Activated naive CD8-positive, alpha-beta T cell (primary cell): ENCODE data around the gene CDON.
"Not testable (repeated sequence)": the region's sequence is repeated elsewhere in the genome, so short reads cannot be mapped to it uniquely, and the experiment has no call there.

Experiments
- H3K27ac Mint-ChIP-seq: one replicate; pipeline ENCODE4 v1.8.0; 2021; ENCODE audit warnings: mixed read lengths
- H3K27me3 Mint-ChIP-seq: one replicate; pipeline ENCODE4 v1.8.0; 2021; ENCODE audit warnings: mixed read lengths
- H3K36me3 Mint-ChIP-seq: one replicate; pipeline ENCODE4 v1.8.0; 2021; ENCODE audit warnings: mixed read lengths
- H3K4me1 Mint-ChIP-seq: one replicate; pipeline ENCODE4 v1.8.0; 2021; ENCODE audit warnings: low read depth, mixed read lengths
- H3K4me3 Mint-ChIP-seq: one replicate; pipeline ENCODE4 v1.8.0; 2021; ENCODE audit warnings: mild to moderate bottlenecking, mixed read lengths
- H3K9me3 Mint-ChIP-seq: one replicate; pipeline ENCODE4 v1.8.0; 2021; ENCODE audit warnings: low read depth, mixed read lengths

The CDON gene

DNA sequence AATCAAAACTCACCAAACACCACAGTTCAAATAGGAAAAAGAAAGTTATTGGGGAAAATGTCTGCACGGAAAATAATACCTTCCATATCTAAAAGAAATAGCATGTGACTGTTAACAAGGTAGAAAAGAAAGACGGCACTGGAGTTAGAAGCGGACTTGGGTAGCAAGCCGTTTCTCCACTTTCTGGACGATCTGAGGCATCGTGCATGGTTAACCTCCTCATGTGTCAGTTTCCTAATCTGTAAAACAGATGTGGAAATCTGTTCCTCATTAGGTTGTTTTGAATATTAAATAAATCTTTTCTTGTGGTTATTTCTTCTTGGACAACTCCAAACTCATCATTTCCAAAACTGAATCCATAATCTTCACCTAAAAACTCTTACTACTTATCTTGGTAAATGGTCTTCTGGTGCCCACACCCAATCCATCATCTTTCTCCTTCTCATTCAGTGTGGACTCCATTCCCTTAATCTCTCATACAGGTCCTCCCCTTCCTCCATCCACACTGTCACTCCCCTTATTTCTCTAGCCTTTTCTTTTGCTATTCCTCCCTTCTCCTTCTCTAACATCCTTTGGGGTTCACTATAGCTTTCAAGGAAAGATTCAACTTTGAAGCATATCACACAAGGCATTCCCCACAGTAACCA lies 63.3 kb downstream of the CDON start:
- H3K36me3 Mint-ChIP-seq = peaks cover 15% of the 10 kb centered on the region
- no peak overlapping the region for H3K27ac Mint-ChIP-seq
- no peaks in the 10 kb centered on the region for H3K9me3 Mint-ChIP-seq
- no peak overlapping the region for H3K4me3 Mint-ChIP-seq
- no peaks in the 10 kb centered on the region for H3K4me1 Mint-ChIP-seq
- no peaks in the 10 kb centered on the region for H3K27me3 Mint-ChIP-seq

DNA sequence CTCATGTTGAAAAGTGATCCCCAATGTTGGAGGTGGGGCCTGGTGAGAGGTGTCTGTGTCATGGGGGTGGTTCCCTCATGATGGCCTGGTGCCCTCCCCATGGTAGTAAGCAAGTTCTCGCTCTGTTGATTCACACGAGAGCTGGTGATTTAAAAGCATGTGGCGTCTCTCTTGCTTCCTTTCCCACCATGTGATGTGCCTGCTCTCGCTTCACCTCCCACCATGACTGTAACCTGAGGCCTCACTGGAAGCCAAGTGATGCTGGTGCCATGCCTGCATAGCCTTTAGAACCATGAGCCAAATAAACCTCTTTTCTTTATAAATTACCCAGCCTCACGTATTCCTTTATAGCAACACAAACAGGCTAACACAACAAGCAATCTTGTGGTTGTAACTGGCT lies 64.4 kb downstream of the CDON start:
- no peaks in the 10 kb centered on the region for H3K27me3 Mint-ChIP-seq
- H3K27ac Mint-ChIP-seq = no peak overlapping the region
- H3K4me3 Mint-ChIP-seq = no peak overlapping the region
- H3K36me3 Mint-ChIP-seq = peaks cover 21% of the 10 kb centered on the region
- H3K9me3 Mint-ChIP-seq = no peaks in the 10 kb centered on the region
- no peaks in the 10 kb centered on the region for H3K4me1 Mint-ChIP-seq

DNA sequence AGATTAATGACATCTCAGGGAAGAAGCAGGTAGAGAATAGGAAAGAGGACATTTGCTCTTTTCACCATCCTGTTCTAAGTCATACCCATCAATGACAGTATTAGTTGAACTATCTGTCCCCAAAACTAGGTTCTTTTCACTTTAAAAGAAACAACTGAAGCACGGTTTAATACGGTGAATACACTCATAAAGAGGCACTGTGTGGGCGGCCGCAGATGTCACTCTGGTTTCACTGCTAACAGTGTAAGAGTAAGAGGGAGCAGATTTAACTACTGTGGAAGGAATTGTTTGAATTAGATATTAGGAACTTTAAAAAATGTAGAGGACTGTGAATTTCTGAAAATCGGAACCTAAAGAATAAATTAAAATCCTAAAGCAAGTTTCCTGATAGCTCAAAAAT lies 67.4 kb downstream of the CDON start:
- H3K9me3 Mint-ChIP-seq = no peaks in the 10 kb centered on the region
- H3K27ac Mint-ChIP-seq = no peak overlapping the region
- peaks cover 16% of the 10 kb centered on the region for H3K36me3 Mint-ChIP-seq
- no peaks in the 10 kb centered on the region for H3K4me1 Mint-ChIP-seq
- no peaks in the 10 kb centered on the region for H3K27me3 Mint-ChIP-seq
- no peak overlapping the region for H3K4me3 Mint-ChIP-seq

- Mint-ChIP-seq H3K27ac (no peak overlapping the region), H3K4me1 (no peaks in the 10 kb centered on the region), H3K36me3 (peaks cover 12% of the 10 kb centered on the region), H3K9me3 (no peaks in the 10 kb centered on the region), H3K4me3 (no peak overlapping the region), H3K27me3 (no peaks in the 10 kb centered on the region)
Observed at GRCh38 chr11:125994509-125994908, 68.2 kb downstream of the CDON start.

DNA sequence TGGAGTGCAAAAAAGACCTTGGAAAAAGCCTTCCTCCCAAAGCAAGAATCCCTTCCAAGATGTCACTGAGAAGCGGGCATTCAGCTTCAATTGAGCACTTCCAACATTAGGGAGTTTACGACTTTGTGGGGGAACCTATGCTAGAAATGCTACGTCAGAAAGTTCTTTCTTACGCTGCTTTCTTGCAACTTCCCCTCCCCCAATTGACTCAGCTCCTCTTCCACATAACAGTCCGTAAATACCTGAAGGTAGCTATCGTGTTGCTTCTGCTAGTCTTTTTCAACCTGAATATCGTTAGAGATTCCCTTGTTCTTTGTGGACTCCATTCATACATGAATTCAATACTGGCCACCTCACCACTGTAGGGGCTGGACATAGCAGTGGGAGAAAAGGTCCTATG lies 69.8 kb downstream of the CDON start:
- Mint-ChIP-seq H3K4me3 (no peak overlapping the region), H3K9me3 (no peaks in the 10 kb centered on the region), H3K27ac (no peak overlapping the region), H3K27me3 (no peaks in the 10 kb centered on the region), H3K36me3 (peaks cover 11% of the 10 kb centered on the region), H3K4me1 (no peaks in the 10 kb centered on the region)

- Mint-ChIP-seq H3K9me3 (no peaks in the 10 kb centered on the region), H3K4me1 (no peaks in the 10 kb centered on the region), H3K36me3 (peaks cover 10% of the 10 kb centered on the region), H3K27me3 (no peaks in the 10 kb centered on the region), H3K27ac (no peak overlapping the region), H3K4me3 (no peak overlapping the region)
Observed at GRCh38 chr11:125990244-125990643, 72.4 kb downstream of the CDON start.

GRCh38 chr11:125987066-125987641 lies 75.5 kb downstream of the CDON start:
- Mint-ChIP-seq H3K4me1 (no peaks in the 10 kb centered on the region), H3K4me3 (no peak overlapping the region), H3K27ac (no peak overlapping the region), H3K9me3 (no peaks in the 10 kb centered on the region), H3K27me3 (no peaks in the 10 kb centered on the region), H3K36me3 (peaks cover 11% of the 10 kb centered on the region)

DNA sequence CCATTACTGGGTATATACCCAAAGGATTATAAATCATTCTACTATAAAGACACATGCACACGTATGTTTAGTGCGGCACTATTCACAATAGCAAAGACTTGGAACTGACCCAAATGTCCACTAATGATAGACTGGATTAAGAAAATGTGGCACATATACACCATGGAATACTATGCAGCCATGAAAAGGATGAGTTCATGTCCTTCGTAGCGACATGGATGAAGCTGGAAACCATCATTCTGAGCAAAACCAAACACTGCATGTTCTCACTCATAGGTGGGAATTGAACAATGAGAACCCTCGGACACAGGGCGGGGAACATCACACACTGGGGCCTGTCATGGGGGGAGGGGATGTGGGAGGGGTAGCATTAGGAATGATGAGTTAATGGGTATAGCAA lies 76.7 kb downstream of the CDON start:
- H3K9me3 Mint-ChIP-seq, H3K27me3 Mint-ChIP-seq, H3K4me1 Mint-ChIP-seq, H3K27ac Mint-ChIP-seq, H3K4me3 Mint-ChIP-seq: not testable (repeated sequence)
- peaks cover 11% of the 10 kb centered on the region for H3K36me3 Mint-ChIP-seq

DNA sequence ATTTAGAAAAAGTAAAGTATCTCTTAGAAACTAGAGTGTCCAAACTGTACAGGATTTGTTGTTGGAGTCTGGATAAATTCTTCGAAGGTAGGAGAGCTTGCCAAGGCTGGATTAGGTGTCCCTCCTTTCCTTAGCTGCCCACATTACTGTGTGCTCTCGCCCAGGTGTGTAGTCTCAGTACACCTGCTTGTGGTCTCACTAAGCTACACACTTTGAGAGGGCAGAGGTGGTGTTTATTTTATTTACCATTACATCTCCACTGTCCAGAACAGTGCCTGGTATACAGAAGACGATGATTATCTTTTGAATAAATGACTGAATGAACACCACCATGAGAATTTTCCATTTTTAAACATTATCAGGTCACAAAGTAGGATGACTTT lies 80.3 kb downstream of the CDON start:
- H3K4me1 Mint-ChIP-seq = no peaks in the 10 kb centered on the region
- no peak overlapping the region for H3K27ac Mint-ChIP-seq
- H3K27me3 Mint-ChIP-seq = no peaks in the 10 kb centered on the region
- H3K4me3 Mint-ChIP-seq = no peak overlapping the region
- H3K9me3 Mint-ChIP-seq = no peaks in the 10 kb centered on the region
- H3K36me3 Mint-ChIP-seq = peaks cover 11% of the 10 kb centered on the region

- H3K27me3 Mint-ChIP-seq = no peaks in the 10 kb centered on the region
- peaks cover 9% of the 10 kb centered on the region for H3K36me3 Mint-ChIP-seq
- H3K27ac Mint-ChIP-seq = no peak overlapping the region
- H3K4me1 Mint-ChIP-seq = no peaks in the 10 kb centered on the region
- H3K4me3 Mint-ChIP-seq = no peak overlapping the region
- H3K9me3 Mint-ChIP-seq = no peaks in the 10 kb centered on the region
Observed at GRCh38 chr11:125980436-125980835, 82.2 kb downstream of the CDON start.

- Mint-ChIP-seq H3K27ac (no peak overlapping the region), H3K36me3 (peaks cover 11% of the 10 kb centered on the region)
Observed at GRCh38 chr11:125979511-125979910, 83.2 kb downstream of the CDON start.

GRCh38 chr11:125978778-125979407 lies 83.8 kb downstream of the CDON start:
- no peaks in the 10 kb centered on the region for H3K9me3 Mint-ChIP-seq
- H3K27me3 Mint-ChIP-seq = no peaks in the 10 kb centered on the region
- H3K4me1 Mint-ChIP-seq = no peaks in the 10 kb centered on the region
- H3K36me3 Mint-ChIP-seq = peaks cover 11% of the 10 kb centered on the region
- H3K4me3 Mint-ChIP-seq = no peak overlapping the region
- no peak overlapping the region for H3K27ac Mint-ChIP-seq

More at GRCh38 chr11:125979511-125979910, 83.2 kb downstream of the CDON start:
- no peaks in the 10 kb centered on the region for H3K4me1 Mint-ChIP-seq
- no peaks in the 10 kb centered on the region for H3K9me3 Mint-ChIP-seq
- no peaks in the 10 kb centered on the region for H3K27me3 Mint-ChIP-seq
- H3K4me3 Mint-ChIP-seq = no peak overlapping the region

DNA sequence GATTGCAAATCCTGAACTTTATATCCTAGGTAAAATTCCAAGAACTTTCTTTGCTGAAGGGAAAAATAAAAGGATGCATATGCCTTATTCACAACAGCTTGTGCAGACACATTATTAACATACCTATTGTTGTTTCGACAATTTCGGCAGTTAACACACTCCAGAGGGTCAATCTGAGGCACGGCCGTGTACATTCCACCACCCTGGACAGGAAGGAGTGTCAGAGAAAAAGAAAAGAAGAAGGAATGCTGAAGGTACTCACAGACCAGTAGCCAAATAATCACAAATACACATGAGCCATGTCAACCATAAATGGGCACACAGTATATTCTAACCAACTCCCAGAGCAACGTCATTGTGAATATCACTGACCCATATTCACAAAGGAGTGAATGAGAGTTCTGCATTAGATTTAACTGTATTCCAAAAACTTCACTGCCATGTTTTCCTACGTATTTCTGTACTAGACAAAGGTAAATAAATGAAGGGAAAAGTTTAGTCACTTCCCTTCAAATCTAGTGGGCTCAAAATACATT lies 84.4 kb downstream of the CDON start:
- Mint-ChIP-seq H3K4me3 (no peak overlapping the region), H3K36me3 (peaks cover 7% of the 10 kb centered on the region), H3K27me3 (no peaks in the 10 kb centered on the region)

DNA sequence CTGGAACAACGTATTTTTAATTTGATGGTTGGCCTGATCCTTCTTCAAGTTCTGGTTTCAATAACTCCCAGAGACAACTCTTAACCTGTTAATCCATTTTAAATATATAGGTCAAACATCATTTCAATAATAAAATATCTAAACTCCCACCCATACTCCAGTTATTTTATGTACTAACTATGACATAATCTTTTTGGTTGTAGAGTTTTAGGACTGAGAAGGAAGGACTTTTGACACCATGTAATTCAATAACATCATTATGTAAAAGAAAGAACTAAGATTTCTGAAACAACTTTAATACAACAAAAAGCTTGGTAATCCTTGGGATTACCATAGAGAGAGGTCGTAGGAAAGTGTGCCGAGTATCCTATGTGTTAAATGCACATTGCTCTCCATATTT lies 85.3 kb downstream of the CDON start:
- Mint-ChIP-seq H3K4me3 (no peak overlapping the region), H3K27me3 (no peaks in the 10 kb centered on the region), H3K27ac (no peak overlapping the region), H3K4me1 (no peaks in the 10 kb centered on the region), H3K9me3 (no peaks in the 10 kb centered on the region), H3K36me3 (peaks cover 3% of the 10 kb centered on the region)

More for the DNA sequence above, 84.4 kb downstream of the CDON start:
- no peaks in the 10 kb centered on the region for H3K9me3 Mint-ChIP-seq
- no peak overlapping the region for H3K27ac Mint-ChIP-seq
- H3K4me1 Mint-ChIP-seq = no peaks in the 10 kb centered on the region

DNA sequence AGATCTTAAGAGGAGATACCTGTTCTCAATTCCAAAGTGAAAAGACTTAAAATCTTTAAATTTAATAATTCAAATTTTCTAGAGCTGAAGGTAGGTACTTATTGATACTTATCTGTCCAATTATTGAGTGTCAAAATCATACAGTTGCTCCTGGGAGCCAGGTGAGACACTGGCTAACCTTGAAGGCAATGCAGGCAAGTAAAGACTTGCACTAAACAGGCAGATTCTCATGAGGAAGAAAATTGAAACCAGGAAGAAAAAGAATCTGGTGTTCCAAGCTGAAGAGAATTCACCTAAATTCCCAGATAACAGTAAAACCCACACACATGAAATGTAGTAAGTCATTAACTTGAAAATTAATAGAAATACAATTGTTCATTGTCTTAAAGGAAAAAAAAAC lies 86.5 kb downstream of the CDON start:
- Mint-ChIP-seq H3K36me3 (peaks cover 3% of the 10 kb centered on the region), H3K27me3 (no peaks in the 10 kb centered on the region), H3K4me3 (no peak overlapping the region), H3K9me3 (no peaks in the 10 kb centered on the region), H3K27ac (no peak overlapping the region), H3K4me1 (no peaks in the 10 kb centered on the region)
